Measurements from ENCODE around the gene SPN.
"Not testable (repeated sequence)": the region's sequence is repeated elsewhere in the genome, so short reads cannot be mapped to it uniquely, and the experiment has no call there.

The SPN gene

DNA sequence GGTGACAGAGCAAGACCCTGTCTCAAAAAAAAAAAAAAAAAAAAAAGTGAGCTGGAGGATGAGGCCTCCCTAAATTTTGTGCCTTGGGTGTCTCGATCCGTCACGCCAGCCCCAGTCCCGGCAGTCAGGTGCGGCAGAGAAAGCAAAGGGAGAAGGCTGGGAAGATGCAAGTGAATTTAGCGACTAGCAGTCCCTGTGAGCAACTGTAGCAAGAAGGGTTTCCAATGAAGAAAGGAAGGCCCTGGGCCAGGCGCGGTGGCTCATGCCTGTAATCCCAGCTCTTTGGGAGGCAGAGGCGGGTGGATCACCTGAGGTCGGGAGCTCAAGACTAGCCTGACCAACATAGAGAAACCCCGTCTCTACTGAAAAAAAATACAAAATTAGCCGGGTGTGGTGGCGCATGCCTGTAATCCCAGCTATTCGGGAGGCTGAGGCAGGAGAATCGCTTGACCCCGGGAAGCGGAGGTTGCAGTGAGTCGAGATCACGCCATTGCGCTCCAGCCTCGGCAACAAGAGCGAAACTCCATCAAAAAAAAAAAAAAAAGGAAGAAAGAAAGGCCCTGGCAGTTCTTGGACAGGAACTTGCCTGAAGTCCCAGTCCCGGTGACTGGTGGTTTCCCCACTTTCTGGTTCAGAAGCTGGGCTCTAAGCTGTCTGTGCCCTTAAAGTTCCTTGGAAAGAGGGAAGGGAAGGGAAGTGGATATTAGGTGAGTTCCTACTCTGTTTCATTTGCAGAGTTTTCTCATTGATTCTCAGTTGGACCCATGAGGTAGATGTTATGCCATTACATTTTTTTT lies 14.1 kb downstream of the SPN start:
- no peak for DNase-seq (ENCODE audit: low spot score)

DNA sequence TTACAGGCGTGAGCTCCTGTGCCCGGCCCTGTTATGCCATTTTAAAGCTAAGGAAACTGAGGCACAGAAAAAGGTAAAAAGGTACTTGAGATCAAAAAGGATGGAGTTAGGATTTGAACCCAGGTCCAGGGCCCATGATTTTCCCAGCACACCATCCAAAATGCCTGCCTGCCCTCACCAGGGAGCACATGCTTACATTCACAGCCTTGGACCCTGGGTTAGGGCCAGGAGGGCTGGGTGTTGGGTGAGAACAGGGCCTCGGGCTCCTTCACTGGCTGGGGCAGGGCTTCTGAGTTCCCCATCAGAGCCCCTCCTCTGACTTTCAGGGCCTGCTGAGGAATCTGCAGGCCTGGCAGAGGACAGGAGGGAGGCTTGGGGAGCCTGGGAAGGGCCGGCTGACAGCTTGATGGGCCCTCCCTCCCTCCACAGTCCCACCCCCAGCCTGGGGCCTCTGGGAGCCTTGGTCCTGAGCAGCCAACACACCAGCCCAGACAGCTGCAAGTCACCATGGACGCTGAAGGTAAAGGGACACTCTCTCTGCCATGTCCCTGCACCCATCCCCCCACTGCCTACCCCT lies 15.7 kb downstream of the SPN start, which contains the start of gene QPRT:
Gene QPRT, plus strand, starts transcription at position 490 of the 577 bp plus-strand sequence. Its CDS starts 18 bp downstream, at position 508.
- no peak for DNase-seq (ENCODE audit: low spot score)

DNA sequence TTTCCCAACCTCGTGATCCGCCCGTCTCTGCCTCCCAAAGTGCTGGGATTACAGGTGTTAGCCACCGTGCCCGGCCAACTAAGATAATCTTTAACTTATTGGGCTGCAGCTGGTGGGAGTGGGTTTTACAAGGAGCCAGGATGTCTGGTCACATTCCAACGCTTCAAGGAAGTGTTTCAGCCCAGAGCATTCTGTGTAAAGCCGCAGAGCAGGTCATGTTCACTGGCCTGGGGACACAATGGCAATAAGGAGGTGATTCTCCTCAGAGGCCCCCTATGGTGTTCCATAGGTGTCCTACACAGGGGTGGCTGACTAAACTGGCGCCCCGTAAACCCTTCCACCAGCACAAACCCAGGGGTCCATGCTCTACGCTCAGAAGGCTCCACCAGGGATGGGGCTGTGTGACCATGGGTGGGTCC lies 17.1 kb downstream of the SPN start:
- no peak for DNase-seq (ENCODE audit: low spot score)

DNA sequence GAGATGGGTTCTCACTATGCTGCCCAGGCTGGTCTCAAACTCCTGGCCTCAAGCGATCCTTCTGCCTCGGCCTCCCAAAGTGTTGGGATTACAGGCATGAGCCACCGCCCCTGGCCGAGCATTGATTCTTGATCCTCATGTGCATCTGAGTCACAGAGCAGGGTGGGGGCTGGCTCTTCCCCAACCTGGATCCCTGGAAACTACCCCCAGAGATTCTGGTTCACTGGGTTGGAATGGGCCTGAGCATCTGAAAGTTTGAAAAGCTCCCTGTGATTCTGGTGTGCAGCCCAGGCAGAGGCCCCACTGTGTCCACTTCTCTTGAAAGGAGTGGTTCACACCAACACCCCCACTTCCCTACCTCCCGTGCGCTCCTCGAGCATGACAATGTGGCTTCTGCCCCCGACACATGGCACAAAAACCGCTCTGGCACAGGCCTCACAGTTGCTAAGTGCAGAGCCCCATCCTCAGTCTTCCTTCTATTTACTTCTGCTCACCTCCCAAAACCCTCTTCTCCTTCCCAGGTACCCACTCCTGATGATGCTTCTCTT lies 20.6 kb downstream of the SPN start:
- DNase-seq (ENCODE audit: low spot score) = no peak

DNA sequence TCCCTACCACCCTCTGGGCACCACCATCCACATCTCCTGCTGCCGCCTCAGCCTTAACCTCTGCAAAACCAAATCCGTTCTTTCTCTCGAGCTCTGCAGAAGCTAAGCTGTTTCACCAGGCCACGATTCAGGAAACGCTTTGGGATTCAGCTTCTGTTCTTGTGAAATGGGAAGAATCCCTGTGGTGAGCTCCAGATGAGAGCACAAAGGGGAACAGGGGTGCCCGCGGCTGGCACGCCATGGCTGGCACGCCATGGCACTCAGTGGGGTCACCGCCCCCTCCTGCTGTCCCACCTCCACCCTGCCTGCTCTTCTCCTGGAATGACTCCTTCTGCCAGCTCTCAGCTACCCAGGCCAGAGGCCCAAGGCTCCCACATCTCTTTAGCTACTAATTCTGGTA lies 21.6 kb downstream of the SPN start:
- no peak for DNase-seq (ENCODE audit: low spot score)

DNA sequence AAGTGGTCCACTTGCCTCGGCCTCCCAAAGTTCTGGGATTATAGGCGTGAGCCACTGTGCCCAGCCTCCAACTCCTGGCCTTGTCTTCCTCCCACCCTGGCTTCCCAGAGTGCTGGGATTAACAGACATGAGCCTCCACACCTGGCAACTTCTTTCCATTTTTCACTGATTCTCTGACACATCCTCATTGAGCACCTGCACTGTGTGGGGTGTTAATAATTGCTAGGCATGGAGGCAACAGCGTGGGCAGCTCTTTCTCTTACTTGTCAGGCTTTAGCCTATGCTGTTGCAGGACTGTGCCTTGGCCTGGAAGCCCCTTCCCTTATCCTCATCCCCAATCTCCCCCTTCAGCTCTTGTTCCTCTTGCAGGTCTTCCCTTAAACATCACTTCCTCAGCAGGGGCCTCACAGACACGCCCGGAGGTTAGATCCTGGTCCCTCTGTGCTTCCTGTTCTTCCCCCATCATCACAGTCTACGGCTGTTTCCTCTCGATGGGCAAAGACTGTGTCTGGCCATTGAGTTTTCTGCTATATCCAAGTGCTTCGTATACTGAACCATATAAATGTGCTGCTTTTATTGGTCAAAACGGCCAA lies 23.8 kb downstream of the SPN start:
- no peak for DNase-seq (ENCODE audit: low spot score)

DNA sequence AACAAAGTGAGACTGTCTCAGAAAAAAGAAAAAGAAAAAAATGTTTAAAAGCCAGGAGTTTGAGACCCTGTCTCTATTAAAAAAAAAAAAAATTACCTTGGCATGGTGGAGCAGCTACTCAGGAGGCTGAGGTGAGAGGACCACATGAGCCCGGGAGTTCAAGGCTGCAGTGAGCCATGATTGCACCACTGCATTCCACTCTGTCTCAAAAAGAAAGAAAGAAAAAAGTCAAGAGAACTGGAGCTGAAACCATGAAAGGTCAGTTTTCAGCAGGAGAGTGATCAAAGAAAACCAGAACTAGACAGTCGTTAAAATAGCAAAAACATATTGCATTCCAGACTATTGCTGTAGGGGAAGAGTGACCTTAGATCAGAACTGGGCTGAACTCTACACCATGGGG lies 24.7 kb downstream of the SPN start:
- no peak for DNase-seq (ENCODE audit: low spot score)

DNA sequence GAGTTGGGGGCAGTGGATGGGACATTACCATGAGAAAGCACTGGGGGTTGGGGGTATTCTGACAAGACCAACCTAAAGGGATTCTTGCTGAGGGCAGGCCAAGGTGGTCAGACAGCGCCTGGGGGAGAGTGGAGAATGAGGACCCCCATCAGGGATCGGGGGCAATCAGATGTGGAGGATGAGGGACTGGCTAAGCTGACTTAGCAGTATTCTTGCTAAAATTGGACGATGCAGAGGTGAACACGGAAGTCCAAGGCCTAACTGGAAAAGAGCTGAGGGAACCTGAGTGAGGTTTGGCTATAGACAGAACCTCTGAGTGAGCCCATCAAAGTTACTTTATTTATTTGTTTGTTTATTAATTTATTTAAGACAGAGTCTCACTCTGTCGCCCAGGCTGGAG lies 25.1 kb downstream of the SPN start:
- no peak for DNase-seq (ENCODE audit: low spot score)

DNA sequence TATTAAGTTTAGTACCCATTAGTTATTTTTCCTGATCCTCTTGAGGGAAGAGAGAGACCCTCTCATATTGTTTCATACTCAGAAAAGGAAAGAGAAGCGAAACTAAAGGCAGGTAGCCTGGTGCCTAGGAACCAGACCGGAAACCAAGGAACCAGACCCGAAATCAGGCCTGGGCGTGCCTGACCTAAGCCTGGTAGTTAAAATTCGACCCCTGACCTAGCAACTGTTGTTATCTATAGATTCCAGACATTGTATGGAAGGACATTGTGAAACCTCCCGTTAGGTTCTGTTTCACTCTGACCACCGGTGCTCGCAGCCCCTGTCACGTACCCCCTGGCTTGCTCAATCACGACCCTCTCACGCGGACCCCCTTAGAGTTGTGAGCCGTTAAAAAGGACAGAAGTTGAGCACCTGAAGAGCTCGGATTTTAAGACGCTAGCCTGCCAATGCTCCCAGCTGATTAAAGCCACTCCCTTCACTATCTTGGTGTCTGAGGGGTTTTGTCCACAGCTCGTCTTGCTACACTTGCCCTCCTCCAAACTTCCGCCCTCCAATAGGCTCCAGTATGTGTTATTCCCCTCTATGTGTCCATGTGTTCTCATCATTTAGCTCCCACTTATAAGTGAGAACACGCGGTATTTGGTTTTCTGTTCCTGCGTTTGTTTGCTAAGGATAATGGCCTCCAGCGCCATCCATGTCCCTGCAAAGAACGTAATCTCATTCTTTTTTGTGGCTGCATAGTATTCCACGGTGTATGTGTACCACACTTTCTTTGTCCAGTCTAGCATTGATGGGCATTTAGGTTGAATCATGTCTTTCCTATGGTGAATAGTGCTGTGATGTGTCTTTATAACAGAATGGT lies 26.7 kb downstream of the SPN start:
- peak; percentile 33 for DNase-seq (ENCODE audit: low spot score)

DNA sequence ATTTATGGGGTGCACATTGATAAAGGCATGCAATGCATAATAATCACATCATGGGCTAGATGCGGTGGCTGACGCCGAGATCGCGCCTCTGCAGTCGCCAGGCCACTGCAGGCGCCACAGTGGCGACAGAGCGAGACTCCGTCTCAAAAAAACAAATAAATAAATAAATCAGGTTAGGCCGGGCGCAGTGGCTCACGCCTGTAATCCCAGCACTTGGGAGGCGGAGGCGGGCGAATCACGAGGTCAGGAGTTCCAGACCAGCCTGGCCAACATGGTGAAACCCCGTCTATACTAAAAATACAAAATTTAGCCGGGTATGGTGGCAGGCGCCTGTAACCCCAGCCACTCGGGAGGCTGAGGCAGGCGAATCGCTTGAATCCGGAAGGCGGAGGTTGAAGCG lies 29.6 kb downstream of the SPN start:
- DNase-seq (ENCODE audit: low spot score) = not testable (repeated sequence)

DNA sequence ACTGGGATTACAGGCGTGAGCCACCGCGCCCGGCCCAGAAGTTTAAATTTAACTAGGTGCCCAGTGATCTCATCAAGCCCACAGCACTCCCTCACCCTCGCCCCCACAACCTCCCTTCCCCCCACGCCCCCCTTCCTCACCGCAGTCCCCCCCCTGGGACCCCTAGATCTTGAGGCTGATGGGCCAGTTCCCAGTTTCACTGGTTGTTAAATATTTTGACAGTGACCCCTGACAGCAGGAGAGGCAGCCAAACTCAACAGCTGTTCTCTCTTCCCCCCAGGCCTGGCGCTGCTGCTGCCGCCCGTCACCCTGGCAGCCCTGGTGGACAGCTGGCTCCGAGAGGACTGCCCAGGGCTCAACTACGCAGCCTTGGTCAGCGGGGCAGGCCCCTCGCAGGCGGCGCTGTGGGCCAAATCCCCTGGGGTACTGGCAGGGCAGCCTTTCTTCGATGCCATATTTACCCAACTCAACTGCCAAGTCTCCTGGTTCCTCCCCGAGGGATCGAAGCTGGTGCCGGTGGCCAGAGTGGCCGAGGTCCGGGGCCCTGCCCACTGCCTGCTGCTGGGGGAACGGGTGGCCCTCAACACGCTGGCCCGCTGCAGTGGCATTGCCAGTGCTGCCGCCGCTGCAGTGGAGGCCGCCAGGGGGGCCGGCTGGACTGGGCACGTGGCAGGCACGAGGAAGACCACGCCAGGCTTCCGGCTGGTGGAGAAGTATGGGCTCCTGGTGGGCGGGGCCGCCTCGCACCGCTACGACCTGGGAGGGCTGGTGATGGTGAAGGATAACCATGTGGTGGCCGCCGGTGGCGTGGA lies 31.5 kb downstream of the SPN start:
- no peak for DNase-seq (ENCODE audit: low spot score)

DNA sequence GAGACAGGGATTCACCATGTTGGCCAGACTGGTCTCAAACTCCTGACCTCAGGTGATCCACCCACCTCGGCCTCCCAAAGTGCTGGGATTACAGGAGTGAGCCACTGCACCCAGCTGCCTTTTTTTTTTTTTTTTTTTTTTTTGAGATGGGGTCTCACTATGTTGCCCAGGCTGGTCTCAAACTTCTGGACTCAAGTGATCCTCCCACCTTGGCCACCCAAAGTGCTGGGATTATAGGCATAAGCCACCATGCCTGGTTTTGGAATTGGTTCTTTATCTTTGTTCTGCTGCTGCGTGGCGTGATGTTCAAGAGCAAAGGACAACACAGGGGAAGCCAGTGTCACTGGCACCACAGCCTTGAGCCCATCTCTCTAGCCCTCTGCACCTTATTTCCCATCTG lies 32.6 kb downstream of the SPN start:
- not testable (repeated sequence) for DNase-seq (ENCODE audit: low spot score)

DNA sequence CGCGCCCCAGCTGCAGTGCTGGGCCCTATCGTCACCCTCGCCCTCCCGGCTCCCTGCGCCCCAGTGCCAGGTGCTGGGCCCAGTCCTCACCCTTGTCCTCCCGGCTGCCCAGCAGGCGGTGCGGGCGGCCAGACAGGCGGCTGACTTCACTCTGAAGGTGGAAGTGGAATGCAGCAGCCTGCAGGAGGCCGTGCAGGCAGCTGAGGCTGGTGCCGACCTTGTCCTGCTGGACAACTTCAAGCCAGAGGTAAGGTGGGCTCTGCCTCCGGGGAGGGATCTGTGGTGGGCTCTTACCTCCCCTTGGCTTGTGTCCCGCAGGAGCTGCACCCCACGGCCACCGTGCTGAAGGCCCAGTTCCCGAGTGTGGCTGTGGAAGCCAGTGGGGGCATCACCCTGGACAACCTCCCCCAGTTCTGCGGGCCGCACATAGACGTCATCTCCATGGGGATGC lies 33.9 kb downstream of the SPN start:
- no peak for DNase-seq (ENCODE audit: low spot score)

DNA sequence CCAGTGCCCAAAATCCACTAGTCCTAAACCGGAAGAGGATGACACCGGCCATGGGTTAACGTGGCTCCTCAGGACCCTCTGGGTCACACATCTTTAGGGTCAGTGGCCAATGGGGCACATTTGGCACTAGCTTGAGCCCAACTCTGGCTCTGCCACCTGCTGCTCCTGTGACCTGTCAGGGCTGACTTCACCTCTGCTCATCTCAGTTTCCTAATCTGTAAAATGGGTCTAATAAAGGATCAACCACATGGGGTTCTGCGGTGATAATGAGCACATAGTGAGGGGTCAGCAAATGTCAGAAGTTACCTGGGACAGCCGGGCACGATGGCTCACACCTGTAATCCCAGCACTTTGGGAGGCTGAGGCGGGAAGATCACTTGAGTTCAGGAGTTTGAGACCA lies 34.3 kb downstream of the SPN start:
- DNase-seq (ENCODE audit: low spot score) = no peak

DNA sequence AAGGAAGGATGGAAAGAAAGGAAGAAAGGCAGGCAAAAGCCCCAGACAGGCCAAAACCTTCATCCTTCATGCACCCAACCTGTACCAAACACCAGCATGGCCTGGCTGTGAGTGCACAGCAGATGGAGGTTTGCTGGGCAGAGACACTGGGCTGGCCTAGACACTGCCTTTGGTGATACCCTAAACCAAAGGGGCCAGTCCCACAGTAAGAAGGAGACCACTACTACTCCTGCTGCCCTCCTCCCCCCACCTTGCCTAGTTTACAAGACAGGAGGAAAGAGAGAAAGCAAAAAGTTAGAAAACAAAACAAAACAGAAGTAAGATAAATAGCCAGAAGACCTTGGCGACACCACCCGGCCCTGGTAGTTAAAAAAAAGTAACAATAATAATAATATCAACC lies 35.0 kb downstream of the SPN start:
- DNase-seq (ENCODE audit: low spot score) = no peak

DNA sequence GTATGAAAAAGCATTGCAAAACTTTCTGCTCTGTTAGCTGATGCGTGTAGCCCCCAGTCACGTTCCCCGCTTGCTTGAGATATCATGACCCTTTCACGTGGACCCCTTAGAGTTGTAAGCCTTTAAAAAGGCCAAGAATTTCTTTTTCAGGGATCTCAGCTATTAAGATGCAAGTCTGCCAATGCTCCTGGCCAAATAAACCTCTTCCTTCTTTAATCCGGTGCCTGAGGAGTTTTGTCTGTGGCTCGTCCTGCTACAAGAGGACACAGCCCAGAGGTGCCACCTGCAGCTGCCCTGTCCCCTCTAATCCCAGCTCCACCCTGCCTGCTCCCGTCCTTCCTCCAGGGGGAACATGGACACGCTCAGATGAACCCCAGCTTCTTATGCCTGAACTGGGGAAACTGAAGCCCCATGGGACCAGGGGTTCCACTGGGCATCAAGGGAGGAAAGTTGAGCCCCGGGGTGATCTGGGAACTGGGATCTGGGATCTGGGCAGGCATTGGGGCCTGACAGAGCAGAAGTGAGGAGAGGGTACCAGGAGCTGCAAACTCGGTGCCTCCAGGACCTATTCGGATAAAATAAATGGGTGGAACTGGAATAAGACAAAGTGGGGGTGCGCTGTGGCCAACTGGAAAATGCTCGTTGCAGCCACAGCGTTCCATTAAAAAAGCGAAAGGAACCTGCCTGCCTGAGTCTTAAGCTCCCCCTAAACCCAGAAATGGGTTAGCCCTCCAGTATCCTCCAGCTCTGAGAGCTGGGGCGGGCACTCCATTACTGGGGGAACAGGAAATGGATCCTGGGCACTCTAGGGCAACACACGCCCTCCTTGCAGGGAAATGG lies 35.7 kb downstream of the SPN start:
- no peak for DNase-seq (ENCODE audit: low spot score)

DNA sequence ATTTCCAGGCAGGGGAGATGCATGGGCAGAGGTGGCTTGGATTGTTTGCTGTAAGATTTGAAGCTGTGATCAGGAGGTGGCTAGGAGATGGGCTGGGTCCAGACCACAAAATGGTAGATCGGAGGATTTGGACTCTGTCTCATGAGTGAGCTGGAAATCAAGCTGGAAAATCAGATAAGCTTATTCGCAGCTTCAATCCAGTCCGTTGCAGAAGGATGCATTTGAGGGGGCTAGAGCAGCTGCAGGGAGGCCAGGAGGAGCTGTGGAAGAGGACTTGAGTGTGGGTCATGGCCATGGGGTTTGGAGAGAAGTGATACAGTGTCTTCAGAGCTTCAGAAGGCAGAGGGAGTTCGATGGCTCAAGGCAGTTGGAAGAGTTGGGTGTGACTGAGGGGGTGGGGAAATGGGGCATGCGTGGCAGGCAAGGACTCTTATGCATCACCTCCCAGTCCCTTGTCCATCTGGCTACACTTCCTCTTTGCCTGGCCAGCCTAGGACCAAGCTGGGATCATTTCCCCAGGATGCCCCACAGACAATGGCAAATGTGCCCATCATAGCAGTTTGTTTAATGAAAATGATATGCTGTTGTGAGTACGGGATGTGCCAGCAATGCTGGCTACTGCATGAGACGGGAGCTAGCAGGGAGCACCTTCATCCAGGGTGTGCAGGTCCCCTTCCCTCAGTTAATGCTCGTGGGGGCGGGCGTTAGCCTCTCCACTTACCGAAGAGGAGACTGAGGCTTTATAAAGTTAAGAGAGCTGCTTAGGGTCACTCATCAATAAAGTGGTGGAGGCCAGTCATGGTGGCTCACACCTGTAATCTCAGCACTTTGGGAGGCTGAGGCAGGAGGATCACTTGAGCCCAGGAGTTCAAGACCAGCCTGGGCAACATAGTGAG lies 36.5 kb downstream of the SPN start:
- DNase-seq (ENCODE audit: low spot score) = no peak

DNA sequence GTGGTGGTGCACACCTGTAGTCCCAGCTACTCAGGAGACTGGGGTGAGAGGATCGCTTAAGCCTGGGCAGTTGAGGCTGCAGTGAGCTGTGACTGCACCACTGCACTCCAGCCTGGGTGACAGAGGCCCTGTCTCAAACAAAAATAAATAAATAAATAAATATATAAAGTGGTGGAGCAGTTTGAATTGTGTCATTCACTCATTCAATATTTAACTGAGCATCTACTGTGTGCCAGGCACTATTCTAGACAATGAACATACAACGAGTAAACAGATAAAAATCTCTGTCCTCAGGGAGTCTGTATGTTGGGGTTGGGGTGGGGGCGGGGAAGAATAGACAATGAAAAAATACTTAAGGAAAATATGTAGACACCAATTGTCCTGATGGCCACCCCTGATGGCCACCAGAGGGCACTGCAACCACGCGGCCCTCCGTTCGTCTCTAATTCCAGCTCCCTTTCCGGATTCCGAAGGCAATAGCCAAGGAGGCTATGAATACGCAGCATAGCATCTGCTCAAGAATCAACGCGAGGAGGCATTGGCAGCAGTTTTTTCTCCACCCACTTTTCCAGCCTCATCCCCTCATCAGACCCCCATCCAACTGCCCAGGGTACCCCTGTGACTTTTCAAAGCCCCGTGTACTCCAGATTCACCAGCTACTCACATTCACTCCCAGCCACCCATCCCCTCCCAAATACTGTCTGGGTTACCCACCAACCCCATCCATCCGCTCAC lies 37.4 kb downstream of the SPN start:
- peak; percentile 77 for DNase-seq (ENCODE audit: low spot score)

DNA sequence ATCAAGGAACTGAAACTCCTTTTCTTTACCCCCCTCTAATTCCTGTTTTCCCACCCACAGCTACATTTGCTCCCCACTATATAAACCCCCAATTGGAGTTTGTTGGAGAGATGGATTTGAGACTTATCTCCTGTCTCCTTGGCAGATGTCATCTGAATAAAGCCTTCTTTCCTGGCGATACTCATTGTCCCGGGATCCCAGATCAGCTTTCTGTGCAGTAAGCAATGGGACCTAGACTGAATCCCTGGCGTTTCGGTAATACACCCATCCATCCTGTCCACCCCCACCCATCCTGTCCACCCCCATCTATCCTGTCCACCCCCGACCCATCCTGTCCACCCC lies 38.1 kb downstream of the SPN start:
- no peak for DNase-seq (ENCODE audit: low spot score)
